ENCODE results near the gene SP140L.

GRCh38 chr2:230327418-230328154 is 593 bp downstream of the SP140L start:
- TF ChIP-seq CTCF (IDR thresholded peaks at IDR 0.05; ENCODE audit: low read depth, low read length) (no peak), EZH2phosphoT487 (IDR thresholded peaks at IDR 0.05; ENCODE audit: low read depth) (no peak)

All from OCI-LY3 (cell line).